ENCODE data around the gene FARS2.
"Not testable (repeated sequence)": the region's sequence is repeated elsewhere in the genome, so short reads cannot be mapped to it uniquely, and the experiment has no call there.

Gene FARS2

DNA sequence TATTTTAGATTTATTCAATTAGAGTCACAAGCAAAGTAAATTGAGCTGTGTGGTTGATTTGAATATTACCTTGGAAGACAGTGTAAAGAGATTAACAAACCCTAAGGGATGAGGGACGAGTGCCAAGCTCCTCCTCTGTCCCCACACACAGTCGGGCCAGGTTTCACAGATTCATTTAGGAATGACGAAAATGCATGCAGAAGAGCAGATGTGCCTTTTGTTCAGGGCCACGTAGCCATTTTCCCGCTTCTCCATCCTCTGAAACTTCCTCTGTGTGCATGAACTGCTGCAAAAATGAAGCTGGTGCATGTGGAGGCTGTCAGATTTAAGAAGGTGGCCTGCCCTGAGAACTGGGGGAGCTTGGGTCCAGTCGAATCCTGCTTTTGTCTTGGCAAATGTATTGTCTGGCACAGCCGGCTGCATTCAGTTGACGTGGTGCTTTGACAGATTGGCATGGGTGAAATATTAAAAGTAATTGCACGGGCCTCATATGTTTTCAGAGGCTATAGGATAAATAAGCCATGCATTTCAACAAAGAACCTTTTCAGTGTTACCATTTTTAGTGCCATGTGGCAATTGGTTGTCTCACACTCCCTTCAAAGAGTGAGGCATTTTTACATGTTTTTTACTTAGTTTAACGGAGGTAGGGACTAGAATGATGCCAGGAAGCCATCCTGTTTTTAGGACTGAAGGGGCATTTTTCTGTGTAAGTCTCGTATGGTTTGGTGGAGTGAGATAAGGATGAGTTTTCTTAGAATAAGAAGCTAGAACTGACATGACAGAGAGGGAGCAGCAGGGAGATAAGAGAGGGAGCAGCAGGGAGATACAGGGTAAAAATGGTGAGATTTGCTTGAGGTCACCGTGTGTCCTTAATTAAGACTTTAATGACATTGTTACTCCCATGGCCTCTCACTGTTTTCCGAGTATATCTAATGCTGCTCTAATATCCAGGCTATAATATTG is 384.3 kb downstream of the FARS2 start:
- DNase-seq (ENCODE audit: insufficient read length, low spot score) (no peak), FAIRE-seq (no peak)
- no peak for TF ChIP-seq POLR2A (IDR thresholded peaks at IDR 0.05; ENCODE audit: low read depth, low read length)

DNA sequence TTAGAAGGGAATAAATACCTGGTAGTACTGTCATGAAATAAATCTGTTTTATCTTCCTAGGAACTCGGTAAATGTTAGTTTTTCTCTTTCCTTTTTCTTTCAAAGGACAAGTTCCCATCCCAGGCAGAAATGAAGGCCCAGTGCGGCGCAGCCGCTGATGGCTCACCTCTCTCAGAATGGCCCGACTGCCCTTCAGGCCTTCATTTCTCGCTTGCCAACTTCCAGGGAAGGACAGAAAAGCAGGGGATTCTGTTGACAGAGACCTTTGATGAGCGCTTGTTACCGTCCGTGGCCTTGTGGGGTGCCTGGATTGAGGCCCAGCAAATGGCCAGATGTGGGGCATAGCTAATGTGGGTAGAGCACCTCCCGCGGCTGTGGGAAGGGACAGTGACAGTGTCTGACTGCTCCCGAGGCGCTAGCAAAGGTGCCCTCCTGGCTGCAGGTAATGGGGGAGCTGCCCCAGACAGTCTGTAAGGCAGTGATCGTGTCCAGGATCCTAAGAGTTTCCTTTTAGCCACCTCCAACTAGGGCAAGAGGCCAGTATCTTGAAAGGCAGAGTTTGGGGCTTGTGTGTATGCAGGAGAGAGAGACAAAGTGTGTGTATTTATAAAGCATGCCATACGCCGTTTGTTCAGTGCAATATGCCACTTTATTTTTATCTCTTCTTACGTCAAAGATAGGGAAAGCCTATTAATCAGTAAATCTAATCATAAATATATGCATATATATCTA is 391.3 kb downstream of the FARS2 start:
- TF ChIP-seq POLR2A (IDR thresholded peaks at IDR 0.05; ENCODE audit: low read depth, low read length) = no peak
- FAIRE-seq (no peak), DNase-seq (ENCODE audit: insufficient read length, low spot score) (no peak)

DNA sequence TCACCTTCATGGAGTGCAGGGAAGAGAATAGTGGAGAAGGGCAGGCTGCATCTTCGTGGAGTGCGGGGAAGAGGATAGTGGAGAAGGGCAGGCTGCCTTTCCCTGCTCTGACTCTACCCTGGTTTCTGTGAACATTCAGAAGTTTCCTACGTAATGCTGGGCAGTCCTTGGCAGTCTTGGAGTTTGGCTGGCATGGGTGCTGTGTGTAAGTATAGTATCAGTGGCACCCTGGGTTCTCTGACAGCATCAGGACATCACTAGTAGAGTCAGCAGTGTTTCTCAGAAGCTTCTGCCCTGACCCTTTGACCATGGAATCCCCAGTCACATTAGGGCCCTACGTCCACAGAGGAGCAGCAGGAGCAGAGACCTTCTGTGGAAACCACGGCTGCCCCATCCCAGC is 392.5 kb downstream of the FARS2 start:
- FAIRE-seq = no peak
- DNase-seq (ENCODE audit: insufficient read length, low spot score) = no peak
- TF ChIP-seq POLR2A (IDR thresholded peaks at IDR 0.05; ENCODE audit: low read depth, low read length) = no peak

DNA sequence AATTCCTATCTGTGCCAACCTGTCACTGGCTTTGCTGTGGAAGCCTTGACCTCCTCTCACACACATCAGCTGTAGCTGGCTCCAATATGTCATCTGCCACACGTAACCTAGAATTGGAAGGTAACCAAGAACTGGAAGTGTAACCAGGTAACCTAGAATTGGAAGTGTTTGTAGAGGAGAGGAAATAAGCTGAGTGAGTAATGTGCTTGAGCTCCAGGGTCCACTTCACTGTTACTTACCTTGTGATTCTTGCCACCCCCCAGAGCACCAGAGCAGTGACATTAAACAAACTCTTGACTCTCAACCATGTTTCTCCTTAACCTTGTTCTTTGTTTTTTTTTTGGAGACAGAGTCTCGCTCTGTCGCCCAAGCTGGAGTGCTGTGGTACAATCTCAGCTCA is 394.9 kb downstream of the FARS2 start:
- TF ChIP-seq POLR2A (IDR thresholded peaks at IDR 0.05; ENCODE audit: low read depth, low read length) = no peak
- no peak for FAIRE-seq
- DNase-seq (ENCODE audit: insufficient read length, low spot score) = no peak

DNA sequence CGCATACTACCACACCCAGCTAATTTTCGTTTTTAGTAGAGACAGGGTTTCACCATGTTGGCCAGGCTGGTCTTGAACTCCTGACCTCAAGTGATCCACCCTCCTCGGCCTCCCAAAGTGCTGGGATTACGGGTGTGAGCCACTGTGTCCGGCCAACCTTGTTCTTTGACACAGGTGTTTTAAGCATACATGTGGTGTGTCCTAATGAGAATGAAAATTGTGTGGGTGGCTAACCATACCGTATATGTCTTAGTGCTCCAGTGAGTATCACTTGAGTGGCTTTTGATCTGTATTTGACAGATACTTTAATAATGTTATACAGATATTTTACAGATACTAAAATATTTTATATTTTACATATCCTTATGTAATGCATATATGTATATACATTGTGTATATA is 395.4 kb downstream of the FARS2 start:
- not testable (repeated sequence) for DNase-seq (ENCODE audit: insufficient read length, low spot score); FAIRE-seq

DNA sequence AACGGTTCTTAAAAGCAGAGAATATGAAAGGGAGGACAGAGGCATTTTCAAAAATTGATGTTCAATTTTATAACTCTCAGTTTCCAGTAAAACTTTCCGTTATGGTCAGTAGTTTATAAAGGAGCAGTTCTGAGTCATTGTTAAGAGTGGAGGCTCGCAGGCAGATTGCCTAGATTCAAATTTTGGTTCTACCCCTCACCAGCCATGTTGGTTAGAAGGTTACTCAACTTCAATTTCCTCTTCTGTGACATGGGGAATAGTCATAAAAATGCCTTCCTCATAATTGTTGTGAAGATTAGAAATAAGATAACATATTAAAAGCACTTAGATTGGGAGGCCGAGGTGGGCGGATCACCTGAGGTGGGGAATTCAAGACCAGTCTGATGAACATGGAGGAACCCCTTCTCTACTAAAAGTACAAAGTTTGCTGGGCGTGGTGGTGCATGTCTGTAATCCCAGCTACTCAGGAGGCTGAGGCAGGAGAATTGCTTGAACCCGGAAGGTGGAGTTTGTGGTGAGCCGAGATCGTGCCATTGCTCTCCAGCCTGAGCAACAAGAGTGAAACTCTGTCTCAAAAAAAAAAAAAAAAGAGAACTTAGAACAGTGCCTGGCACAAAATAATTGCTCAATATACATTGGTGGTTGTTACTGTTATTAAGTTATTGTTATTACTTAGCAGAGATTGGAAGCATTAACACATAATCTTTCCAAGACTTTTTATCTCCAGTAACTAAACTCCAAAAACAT is 396.5 kb downstream of the FARS2 start:
- no peak for FAIRE-seq
- no peak for TF ChIP-seq POLR2A (IDR thresholded peaks at IDR 0.05; ENCODE audit: low read depth, low read length)
- DNase-seq (ENCODE audit: insufficient read length, low spot score) = no peak

DNA sequence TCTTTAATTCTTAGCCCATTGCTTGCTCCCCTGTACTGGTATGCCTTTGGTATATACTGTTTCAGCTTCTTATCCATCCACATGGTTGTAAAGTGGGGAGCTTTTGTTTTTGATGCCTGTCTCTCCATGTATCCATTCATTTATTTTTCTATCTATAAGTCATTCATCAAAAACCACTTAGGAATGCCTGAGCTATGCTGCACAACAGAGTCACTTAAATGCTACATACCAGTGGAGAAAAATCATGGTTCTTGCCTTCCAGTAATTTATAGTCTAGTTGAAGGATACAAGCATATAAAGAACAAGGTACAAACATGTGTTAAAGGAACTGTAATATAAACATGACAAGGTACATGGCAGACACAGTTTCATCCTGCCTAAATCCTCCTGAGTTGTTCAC is 398.2 kb downstream of the FARS2 start:
- TF ChIP-seq POLR2A (IDR thresholded peaks at IDR 0.05; ENCODE audit: low read depth, low read length) = no peak
- FAIRE-seq (no peak), DNase-seq (ENCODE audit: insufficient read length, low spot score) (no peak)

DNA sequence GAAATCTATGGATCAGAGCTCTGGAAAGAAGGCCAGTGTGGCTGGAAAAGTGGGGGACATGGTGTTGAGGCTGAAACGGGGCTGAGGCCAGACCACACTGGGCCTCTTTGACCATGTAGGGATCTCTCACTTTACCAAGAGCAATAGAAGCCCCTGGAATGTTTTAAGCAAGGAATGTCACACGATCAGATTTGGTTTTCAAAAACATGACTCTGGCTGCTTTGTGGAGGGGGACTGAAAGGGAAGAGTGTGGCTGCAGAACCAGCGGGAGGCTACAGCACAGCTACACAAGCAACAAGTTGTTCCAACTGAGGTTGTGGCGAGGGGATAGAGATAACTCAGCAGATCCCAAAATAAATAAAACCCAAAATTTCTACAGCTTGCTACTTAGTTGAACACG is 399.5 kb downstream of the FARS2 start:
- no peak for DNase-seq (ENCODE audit: insufficient read length, low spot score)
- no peak for TF ChIP-seq POLR2A (IDR thresholded peaks at IDR 0.05; ENCODE audit: low read depth, low read length)
- FAIRE-seq = no peak

DNA sequence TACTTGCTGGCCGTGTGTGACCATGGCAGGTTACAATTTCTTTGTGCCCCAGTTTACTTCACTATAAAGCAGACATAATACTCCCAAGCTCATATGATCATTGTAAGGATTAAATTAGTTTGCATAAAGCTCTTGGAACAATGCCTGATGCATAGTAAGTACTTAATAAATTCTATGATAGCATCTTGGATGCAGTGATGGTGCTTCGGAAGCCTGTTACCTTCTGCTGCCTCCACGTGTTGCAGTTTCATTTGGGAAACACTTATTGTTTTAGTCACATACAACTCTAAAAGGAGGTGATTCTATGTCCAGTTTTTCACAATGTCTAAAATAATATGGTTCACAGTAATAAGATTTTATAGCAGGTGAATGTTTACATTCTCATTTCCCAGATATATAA is 401.5 kb downstream of the FARS2 start:
- no peak for DNase-seq (ENCODE audit: insufficient read length, low spot score)
- no peak for TF ChIP-seq POLR2A (IDR thresholded peaks at IDR 0.05; ENCODE audit: low read depth, low read length)
- no peak for FAIRE-seq

DNA sequence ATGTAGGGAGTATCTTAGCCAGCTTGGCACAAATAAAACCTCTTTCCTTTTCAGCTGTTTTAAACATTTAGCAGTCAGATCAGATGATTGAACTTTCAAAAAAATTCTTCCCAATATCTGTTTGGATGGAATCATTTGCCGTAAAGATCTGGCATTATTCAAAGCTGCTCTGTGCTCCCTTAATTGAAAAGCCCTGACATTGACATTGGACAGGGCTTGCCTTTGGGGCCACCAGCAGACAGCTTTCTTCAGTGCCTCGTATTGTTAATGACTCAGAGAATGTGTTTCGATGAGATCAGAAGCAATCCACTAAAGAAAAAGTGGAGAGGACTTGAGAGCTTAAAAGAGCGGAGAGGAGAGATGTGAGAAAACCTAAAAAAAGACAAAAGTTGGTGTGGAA is 401.9 kb downstream of the FARS2 start:
- FAIRE-seq (no peak), DNase-seq (ENCODE audit: insufficient read length, low spot score) (no peak)
- no peak for TF ChIP-seq POLR2A (IDR thresholded peaks at IDR 0.05; ENCODE audit: low read depth, low read length)

DNA sequence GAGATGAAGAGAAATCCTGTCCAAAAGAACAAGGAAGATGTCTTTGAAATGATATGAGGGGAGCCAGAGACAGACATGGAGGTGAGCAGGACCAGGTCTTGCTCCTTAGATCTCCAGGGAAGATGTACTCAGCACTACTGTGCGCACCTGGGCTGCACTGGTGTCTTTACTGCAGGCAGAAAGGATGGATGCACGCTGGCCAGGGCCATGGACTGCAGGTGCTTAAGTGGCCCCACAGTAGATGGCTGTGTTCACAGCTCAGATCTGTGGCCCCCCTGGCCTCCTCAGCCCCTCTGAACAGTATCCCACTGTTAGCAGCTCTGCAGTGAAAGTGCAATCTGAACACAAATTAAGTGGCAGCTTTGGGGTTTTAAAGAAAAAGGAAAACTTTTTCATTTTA is 402.4 kb downstream of the FARS2 start:
- no peak for TF ChIP-seq POLR2A (IDR thresholded peaks at IDR 0.05; ENCODE audit: low read depth, low read length)
- FAIRE-seq (no peak), DNase-seq (ENCODE audit: insufficient read length, low spot score) (no peak)

DNA sequence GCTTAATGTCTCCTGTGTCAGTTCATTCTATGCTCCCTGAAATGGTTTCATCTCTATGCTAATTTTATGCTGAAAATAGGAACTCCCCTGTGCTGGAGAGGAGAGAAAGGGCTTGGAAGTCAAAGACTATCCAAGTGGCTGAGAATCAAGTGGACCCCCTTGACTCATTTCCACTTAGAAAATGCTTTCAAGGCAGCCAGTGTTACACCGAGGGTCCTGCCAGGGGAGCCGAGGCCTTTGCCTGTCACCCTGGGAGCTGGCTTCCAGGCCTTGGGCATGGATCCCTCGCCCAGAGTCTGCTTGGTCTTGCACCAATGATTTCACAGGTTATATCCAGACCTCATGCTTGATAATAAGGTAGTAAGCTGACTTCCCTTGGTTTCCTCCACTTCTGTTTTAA is 402.8 kb downstream of the FARS2 start:
- no peak for FAIRE-seq
- DNase-seq (ENCODE audit: insufficient read length, low spot score) = no peak
- TF ChIP-seq POLR2A (IDR thresholded peaks at IDR 0.05; ENCODE audit: low read depth, low read length) = no peak

DNA sequence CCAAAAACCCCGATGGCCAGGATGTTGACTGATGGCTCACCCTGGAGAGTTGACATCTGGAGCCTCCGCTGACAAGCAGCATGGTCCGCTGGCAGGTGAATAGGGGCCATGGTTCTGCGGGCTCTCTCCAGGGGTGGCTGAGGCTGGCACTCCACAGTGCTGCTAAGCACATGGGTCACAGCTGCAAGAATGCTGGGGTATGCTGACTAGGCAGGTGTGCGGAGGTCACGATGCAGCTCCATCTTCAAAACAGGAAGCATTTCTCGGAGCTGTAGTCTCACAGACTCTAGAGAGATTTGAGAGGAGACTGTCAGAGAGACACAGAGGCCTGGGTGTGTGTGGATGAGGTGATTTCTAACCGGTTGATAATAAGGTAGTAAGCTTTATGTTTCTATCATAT is 403.9 kb downstream of the FARS2 start:
- FAIRE-seq (no peak), DNase-seq (ENCODE audit: insufficient read length, low spot score) (no peak)
- no peak for TF ChIP-seq POLR2A (IDR thresholded peaks at IDR 0.05; ENCODE audit: low read depth, low read length)

DNA sequence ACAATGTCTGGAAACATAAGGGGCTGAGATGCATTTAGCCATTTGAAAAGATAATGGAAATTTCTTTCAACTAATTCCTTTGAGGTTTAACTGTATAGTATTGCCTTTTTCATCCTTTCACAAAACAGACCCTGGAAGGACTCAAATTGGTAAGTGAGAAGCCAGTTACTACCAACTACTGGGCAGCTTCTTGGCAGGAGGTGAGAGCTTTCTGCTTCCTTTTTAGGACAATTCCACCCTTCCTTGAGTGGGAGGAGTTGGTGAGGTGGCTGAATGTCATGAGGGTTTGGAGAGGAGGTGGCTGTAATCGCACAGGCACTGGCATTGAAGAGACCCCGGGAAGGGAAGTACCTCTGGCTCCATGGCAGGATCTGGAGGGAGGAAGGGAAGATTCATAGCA is 404.4 kb downstream of the FARS2 start:
- FAIRE-seq (no peak), DNase-seq (ENCODE audit: insufficient read length, low spot score) (no peak)
- no peak for TF ChIP-seq POLR2A (IDR thresholded peaks at IDR 0.05; ENCODE audit: low read depth, low read length)
